ENCODE results near the gene LRP5.

- TF ChIP-seq CTCF (IDR thresholded peaks at IDR 0.05) (no peak), POLR2A (IDR thresholded peaks at IDR 0.05) (no peak)
Measured at GRCh38 chr11:68461575-68461917, 149.2 kb downstream of the LRP5 start.

Measured in gastroesophageal sphincter (tissue), 3 donors.